ENCODE data around the gene USP34. TPM values are rescaled to one million over a fixed set of nuclear protein-coding genes. Genes with fewer than 3 reads are reported as not detected.

Gene USP34
- total RNA-seq, 2 donors from 2014 or later = 66.0 to 76.0 TPM

DNA sequence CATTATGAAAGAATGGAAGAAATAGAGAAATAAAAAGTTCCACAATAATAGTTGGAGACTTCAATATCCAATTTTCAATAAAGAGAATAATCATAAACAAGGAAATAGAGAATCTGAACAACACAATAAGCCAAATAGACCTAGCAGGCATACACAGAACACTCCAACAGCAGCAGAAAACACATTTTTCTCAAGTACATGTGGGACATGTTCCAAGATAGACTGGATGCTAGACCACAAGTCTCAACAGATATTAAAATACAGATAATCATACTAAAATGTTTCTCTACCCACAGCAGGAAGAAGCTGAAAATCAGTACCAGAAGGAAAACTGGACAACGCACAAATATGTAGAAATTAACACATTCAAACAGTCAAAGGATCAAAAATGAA is 113.9 kb downstream of the USP34 start:
- H3K36me3 ChIP-seq = peaks cover 11% of the 10 kb centered on the region
- H3K4me3 ChIP-seq = no peak overlapping the region
- H3K9me3 ChIP-seq = peaks cover 0 to 12% of the 10 kb centered on the region in 2 donors
- TF ChIP-seq CTCF (IDR thresholded peaks at IDR 0.05) = no peak
- H3K4me1 ChIP-seq = peaks cover 0 to 24% of the 10 kb centered on the region in 2 donors
- no peak for DNase-seq (ENCODE audit: low spot score)
- no peak overlapping the region for H3K27ac ChIP-seq
- no peaks in the 10 kb centered on the region for H3K27me3 ChIP-seq

DNA sequence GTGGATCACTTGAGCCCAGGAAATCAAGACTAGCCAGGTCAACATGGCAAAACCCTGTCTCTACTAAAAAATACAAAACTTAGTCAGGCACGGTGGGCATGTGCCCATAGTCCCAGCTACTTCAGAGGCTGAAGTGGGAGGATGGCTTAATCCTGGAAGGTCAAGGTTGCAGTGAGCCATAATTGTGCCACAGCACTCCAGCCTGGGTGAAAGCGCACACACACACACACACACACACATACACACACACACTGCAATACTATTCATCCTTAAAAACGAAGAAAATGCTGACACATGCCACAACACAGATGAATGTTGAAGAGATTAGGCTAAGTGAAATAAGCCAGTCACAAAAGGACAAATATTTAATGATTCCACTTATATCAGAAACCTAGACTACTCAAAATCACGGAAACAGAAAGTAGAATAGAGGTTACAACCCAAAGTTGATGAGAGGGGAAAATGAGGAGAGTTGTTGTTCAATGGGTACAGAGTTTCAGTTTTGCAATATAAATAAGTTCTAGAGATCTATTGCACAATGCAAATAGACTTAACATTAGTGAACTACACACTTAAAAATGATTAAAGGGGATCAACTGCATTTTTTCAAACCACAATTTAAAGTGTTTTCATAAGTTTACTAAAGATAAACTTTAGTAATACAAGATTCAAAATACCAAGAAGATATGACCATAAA is 114.5 kb downstream of the USP34 start:
- DNase-seq (ENCODE audit: low spot score) = no peak
- H3K4me1 ChIP-seq = peaks cover 0 to 24% of the 10 kb centered on the region in 2 donors
- H3K9me3 ChIP-seq = peaks cover 0 to 12% of the 10 kb centered on the region in 2 donors
- no peak overlapping the region for H3K4me3 ChIP-seq
- H3K27ac ChIP-seq = no peak overlapping the region
- peaks cover 11% of the 10 kb centered on the region for H3K36me3 ChIP-seq
- H3K27me3 ChIP-seq = no peaks in the 10 kb centered on the region
- no peak for TF ChIP-seq CTCF (IDR thresholded peaks at IDR 0.05)

DNA sequence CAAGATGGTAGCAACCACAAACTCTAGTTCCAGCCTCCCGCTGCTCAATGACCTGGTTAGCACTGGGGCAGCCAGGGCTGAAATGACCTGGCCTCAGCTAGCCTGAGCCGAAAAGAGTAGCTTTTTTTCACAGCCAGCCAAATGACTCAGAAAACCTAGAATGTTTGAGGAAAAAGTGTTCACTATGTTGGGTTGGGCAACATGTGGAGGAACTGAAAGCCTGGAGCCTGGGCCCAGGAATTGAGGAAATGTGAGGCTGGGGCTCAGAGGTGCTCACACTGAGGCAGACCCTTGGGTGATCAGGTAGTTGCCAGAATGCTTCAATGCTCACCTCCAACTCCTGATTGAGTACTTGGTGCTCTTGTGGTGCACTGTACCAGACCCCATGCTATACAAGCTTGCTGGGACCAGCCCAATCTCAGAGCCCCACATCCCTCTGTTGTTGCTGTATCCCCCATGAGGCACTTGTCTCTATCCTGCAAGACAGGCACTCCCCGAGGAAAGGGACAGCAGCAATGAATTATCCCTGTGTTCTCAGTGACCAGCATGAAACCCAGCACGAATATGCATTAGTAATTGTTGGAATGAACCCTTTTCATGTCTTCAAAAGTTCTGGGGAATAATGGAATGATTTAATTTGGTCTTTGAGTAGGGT is 116.2 kb downstream of the USP34 start:
- peaks cover 11% of the 10 kb centered on the region for H3K36me3 ChIP-seq
- no peak for TF ChIP-seq CTCF (IDR thresholded peaks at IDR 0.05)
- H3K4me1 ChIP-seq = peaks cover 0 to 24% of the 10 kb centered on the region in 2 donors
- no peak overlapping the region for H3K4me3 ChIP-seq
- no peaks in the 10 kb centered on the region for H3K27me3 ChIP-seq
- H3K9me3 ChIP-seq = peaks cover 0 to 12% of the 10 kb centered on the region in 2 donors
- no peak overlapping the region for H3K27ac ChIP-seq
- no peak for DNase-seq (ENCODE audit: low spot score)

DNA sequence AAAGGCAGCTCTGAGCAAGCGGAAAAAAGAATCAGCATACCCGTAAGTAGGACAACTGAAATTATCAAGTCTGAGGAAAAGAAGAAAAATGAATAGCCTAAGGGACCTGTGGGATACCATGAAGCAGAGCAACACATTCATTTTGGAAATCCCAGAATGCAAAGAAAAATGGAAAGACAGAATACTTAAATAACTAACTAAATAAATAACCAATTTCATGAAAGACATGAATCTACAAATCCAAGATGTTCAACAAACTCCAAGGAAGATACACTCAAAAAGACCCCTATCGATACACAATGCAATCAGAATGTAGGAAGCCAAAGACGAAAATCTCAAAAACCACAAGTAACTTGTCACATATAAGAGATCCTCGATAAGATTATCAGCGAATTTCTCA is 117.0 kb downstream of the USP34 start:
- Histone ChIP-seq H3K36me3 (peaks cover 11% of the 10 kb centered on the region), H3K9me3 (peaks cover 0 to 12% of the 10 kb centered on the region in 2 donors)
- DNase-seq (ENCODE audit: low spot score) = no peak

DNA sequence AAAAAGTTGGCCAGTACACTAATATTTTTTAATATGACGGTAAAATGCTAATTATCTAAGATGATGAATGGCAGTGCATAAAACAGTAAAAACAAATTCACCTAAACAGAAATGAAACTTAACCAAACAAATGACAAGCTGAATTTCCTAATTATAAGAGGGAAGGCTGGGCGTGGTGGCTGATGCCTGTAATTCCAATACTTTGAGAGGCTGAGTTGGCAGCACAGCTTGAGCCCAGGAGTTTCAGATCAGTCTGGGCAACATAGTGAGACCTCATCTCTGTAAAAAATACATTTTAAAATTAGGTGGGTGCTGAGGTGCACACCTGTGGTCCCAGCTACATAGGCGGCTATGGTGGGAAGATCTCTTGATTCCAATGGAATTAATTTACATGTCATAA is 120.1 kb downstream of the USP34 start:
- Histone ChIP-seq H3K27ac (no peak overlapping the region), H3K27me3 (no peaks in the 10 kb centered on the region), H3K4me3 (no peak overlapping the region), H3K4me1 (peaks cover 0 to under 1% of the 10 kb centered on the region in 2 donors), H3K36me3 (peaks cover 35% of the 10 kb centered on the region), H3K9me3 (peaks cover 0 to 12% of the 10 kb centered on the region in 2 donors)
- DNase-seq (ENCODE audit: low spot score) = no peak
- TF ChIP-seq CTCF (IDR thresholded peaks at IDR 0.05) = no peak

More for the DNA sequence above, 117.0 kb downstream of the USP34 start:
- Histone ChIP-seq H3K4me1 (peaks cover 0 to 19% of the 10 kb centered on the region in 2 donors), H3K27ac (no peak overlapping the region), H3K4me3 (no peak overlapping the region), H3K27me3 (no peaks in the 10 kb centered on the region)
- TF ChIP-seq CTCF (IDR thresholded peaks at IDR 0.05) = no peak
